Smooth muscle cell (in vitro differentiated cells): ENCODE data around the gene SMIM10L2A. TPM values are rescaled to one million over a fixed set of nuclear protein-coding genes. Genes with fewer than 3 reads are reported as not detected.
A peak's percentile ranks its signal among the peaks of the same experiment; 100 is the strongest.

Experiments used
- DNase-seq: peaks from one replicate; lab custom pipeline; 2025; ENCODE audit not compliant: unreplicated experiment; lab: John Stamatoyannopoulos, UW
- H2AFZ ChIP-seq: fragments of 200-600 bp; sonication (generic); 2 replicates; pipeline ENCODE4 v1.6.0; 2016; ENCODE audit warnings: antibody characterized with exemption, low read depth, mild to moderate bottlenecking
- H3F3A ChIP-seq: fragments of 200-600 bp; sonication (generic); 2 replicates; pipeline ENCODE4 v1.6.0; 2017; ENCODE audit warnings: antibody characterized with exemption, low read depth
- H3K27ac ChIP-seq: fragments of 200-600 bp; sonication (generic); 2 replicates; pipeline ENCODE4 v1.5.1; 2016; ENCODE audit warnings: low read depth, mild to moderate bottlenecking
- H3K27me3 ChIP-seq: fragments of 200-600 bp; sonication (generic); 2 replicates; pipeline ENCODE4 v1.6.1; 2016; ENCODE audit warnings: low read depth, mild to moderate bottlenecking
- H3K36me3 ChIP-seq: fragments of 200-600 bp; sonication (generic); 2 replicates; pipeline ENCODE4 v1.5.1; 2016; ENCODE audit warnings: low read depth
- H3K4me1 ChIP-seq: fragments of 200-600 bp; sonication (generic); 2 replicates; pipeline ENCODE4 v1.5.1; 2016; ENCODE audit warnings: low read depth
- H3K4me2 ChIP-seq: fragments of 200-600 bp; sonication (generic); 2 replicates; pipeline ENCODE4 v1.6.0; 2016; ENCODE audit warnings: mild to moderate bottlenecking
- H3K4me3 ChIP-seq: fragments of 200-600 bp; sonication (generic); 2 replicates; pipeline ENCODE4 v1.5.1; 2016; ENCODE audit warnings: mild to moderate bottlenecking
- H3K79me2 ChIP-seq: fragments of 200-600 bp; sonication (generic); 2 replicates; pipeline ENCODE4 v1.6.0; 2016; ENCODE audit warnings: low read depth, mild to moderate bottlenecking
- H3K9ac ChIP-seq: fragments of 200-600 bp; sonication (generic); 2 replicates; pipeline ENCODE4 v1.6.0; 2016; ENCODE audit warnings: low read depth
- H3K9me3 ChIP-seq: fragments of 200-600 bp; sonication (generic); replicated peaks from 2 replicates; pipeline ENCODE4 v1.5.1; 2016; ENCODE audit warnings: low read depth
- H4K20me1 ChIP-seq: fragments of 200-600 bp; sonication (generic); 2 replicates; pipeline ENCODE4 v1.6.0; 2016; ENCODE audit warnings: low read depth
- WGBS: methylation state at CpG from one replicate; pipeline ENCODE4 v1.1.7; 2016; ENCODE audit warnings: low lambda C conversion rate; 5-methylcytosine and 5-hydroxymethylcytosine counted together
- polyA plus RNA-seq: library from polyadenylated mRNA; unstranded; fragments of >200 nt; fragmentation: Nextera tagmentation; extraction: Ambion mirVana; gene quantifications from 2 replicates; pipeline ENCODE4 v1.2.1, GENCODE V29; 2016
- total RNA-seq: library from RNA; depleted of rRNA; stranded (reverse); fragments of >200 nt; gene quantifications from 2 replicates; pipeline ENCODE4 v1.2.3, GENCODE V29; 2014
- TF ChIP-seq, protein P1 (sequence below): fragments of 200-600 bp; sonication (generic); IDR thresholded peaks from 2 replicates; pipeline ENCODE4 v1.5.1; 2017; ENCODE audit warnings: borderline replicate concordance, mild to moderate bottlenecking, antibody characterized with exemption; ENCODE audit not compliant: insufficient read depth, poor library complexity, severe bottlenecking

SMIM10L2A gene
- total RNA-seq: 0.45 and 1.7 TPM in 2 replicates
- 1.5 and 1.6 TPM in 2 replicates for polyA plus RNA-seq

DNA sequence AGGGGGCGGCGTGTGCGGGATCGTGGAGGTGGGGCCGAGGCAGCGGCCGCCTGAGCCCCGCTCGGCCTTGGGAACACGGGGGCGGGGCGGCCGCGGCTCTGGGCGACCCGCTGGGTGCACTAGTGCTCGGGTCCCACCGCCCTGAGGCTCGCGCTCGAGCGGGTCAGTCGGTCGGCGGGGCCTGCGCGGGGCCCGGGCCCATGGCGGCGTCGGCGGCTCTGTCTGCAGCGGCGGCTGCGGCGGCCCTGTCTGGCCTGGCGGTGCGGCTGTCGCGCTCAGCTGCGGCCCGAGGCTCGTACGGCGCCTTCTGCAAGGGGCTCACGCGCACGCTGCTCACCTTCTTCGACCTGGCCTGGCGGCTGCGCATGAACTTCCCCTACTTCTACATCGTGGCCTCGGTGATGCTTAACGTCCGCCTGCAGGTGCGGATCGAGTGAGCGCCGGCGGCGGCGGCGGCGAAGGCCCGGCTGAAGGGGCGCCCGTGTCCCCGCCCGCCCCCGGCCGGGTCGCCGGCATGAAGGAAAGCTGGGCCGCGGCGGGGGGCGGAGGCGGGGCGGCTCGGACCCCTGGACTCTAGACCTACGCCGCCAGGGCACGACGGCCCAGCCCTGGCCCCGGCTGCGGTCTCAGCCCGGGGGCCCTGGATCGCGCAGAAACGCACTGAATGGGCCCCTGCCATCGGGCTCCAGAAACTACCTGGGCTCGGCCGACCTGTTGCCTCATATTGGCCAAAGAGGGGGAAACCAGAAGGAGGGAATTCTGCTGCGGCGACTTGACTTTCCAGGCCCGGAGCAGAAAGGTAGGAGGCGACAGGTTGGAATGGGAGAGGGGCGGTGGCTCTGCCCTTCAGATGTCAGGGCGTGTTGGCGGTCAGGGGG lies at the start of gene SMIM10L2A:
TSS of gene SMIM10L2A (plus strand) at position 13 of the 878 bp plus-strand sequence. CDS start at position 201, 188 bp downstream.
- no peaks in the 10 kb centered on the region for H3K9me3 ChIP-seq
- no peak for DNase-seq
- 50% methylated on average over 55 of the region's 100 CpGs for WGBS
- H3F3A ChIP-seq: no peaks in the 10 kb centered on the region
- H2AFZ ChIP-seq: no peak within 1 kb of the TSS
- H3K4me2 ChIP-seq: peak within 1 kb of the TSS; percentile 78
- no peaks in the 10 kb centered on the region for H3K27me3 ChIP-seq
- H3K4me3 ChIP-seq: peak within 1 kb of the TSS; percentile 49
- H3K36me3 ChIP-seq: no peaks in the 10 kb centered on the region
- no peaks in the 10 kb centered on the region for H3K4me1 ChIP-seq
- no peaks in the 10 kb centered on the region for H4K20me1 ChIP-seq
- H3K9ac ChIP-seq: no peak within 1 kb of the TSS
- no peaks in the 10 kb centered on the region for H3K79me2 ChIP-seq
- H3K27ac ChIP-seq: no peak within 1 kb of the TSS
- TF ChIP-seq, protein P1, sequence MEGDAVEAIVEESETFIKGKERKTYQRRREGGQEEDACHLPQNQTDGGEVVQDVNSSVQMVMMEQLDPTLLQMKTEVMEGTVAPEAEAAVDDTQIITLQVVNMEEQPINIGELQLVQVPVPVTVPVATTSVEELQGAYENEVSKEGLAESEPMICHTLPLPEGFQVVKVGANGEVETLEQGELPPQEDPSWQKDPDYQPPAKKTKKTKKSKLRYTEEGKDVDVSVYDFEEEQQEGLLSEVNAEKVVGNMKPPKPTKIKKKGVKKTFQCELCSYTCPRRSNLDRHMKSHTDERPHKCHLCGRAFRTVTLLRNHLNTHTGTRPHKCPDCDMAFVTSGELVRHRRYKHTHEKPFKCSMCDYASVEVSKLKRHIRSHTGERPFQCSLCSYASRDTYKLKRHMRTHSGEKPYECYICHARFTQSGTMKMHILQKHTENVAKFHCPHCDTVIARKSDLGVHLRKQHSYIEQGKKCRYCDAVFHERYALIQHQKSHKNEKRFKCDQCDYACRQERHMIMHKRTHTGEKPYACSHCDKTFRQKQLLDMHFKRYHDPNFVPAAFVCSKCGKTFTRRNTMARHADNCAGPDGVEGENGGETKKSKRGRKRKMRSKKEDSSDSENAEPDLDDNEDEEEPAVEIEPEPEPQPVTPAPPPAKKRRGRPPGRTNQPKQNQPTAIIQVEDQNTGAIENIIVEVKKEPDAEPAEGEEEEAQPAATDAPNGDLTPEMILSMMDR: no peak

DNA sequence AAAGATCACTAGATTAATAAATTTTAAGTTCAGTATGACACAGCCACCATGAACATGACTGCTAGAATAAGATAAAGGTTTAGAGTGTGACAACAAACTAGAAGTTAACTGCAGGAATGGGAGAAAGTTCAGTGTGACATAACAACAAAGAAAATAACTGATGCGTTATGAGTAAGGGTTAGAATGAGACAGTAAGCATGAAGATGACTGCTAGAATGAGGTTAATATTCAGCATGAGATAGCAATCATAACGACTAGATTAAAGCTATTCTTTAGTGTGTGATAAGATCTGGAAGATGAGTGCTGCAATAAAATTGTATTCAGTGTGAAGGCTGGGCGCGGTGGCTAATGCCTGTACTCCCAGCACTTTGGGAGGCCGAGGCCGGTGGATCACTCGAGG lies 48.4 kb upstream of the SMIM10L2A start:
- H3K79me2 ChIP-seq: no peaks in the 10 kb centered on the region
- no peak overlapping the region for H2AFZ ChIP-seq
- H3K9me3 ChIP-seq: peaks cover 4% of the 10 kb centered on the region
- H4K20me1 ChIP-seq: no peaks in the 10 kb centered on the region
- no peak for DNase-seq
- no peak overlapping the region for H3K4me2 ChIP-seq
- no peak overlapping the region for H3K9ac ChIP-seq
- no peaks in the 10 kb centered on the region for H3K36me3 ChIP-seq
- WGBS: 83% methylated on average over 7 of the region's 7 CpGs
- no peak overlapping the region for H3K4me3 ChIP-seq
- no peaks in the 10 kb centered on the region for H3K4me1 ChIP-seq
- no peak overlapping the region for H3K27ac ChIP-seq
- TF ChIP-seq, protein P1: no peak
- no peaks in the 10 kb centered on the region for H3F3A ChIP-seq
- no peaks in the 10 kb centered on the region for H3K27me3 ChIP-seq

DNA sequence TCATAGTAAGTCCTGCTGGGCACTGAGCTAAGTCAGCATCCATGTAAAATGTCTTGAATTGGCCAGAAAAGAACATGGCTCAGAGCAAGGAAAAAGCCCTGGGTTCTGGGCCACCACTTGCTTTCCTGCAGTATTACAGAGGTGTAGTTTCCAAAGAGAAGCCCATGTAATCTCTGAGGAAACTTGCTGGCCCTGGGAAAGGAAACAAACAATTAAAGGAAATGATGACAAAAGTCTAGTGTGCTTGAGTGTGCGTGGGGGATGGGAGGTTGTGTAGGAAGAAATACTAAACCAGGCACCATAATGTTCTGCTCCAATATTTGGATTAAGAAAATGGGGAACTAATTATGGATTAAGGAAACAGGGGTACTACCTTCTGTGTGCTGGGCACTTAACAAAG lies 39.5 kb upstream of the SMIM10L2A start:
- Histone ChIP-seq H3K27ac (no peak overlapping the region), H3K4me2 (no peak overlapping the region), H3K4me1 (no peaks in the 10 kb centered on the region), H3K9me3 (no peaks in the 10 kb centered on the region), H3F3A (no peaks in the 10 kb centered on the region), H4K20me1 (no peaks in the 10 kb centered on the region), H2AFZ (no peak overlapping the region), H3K9ac (no peak overlapping the region), H3K4me3 (no peak overlapping the region), H3K79me2 (no peaks in the 10 kb centered on the region), H3K27me3 (no peaks in the 10 kb centered on the region), H3K36me3 (no peaks in the 10 kb centered on the region)
- WGBS: 88% methylated on average over 1 of the region's 1 CpG
- DNase-seq: no peak
- TF ChIP-seq, protein P1: no peak
